A673 (cell line): ENCODE data around the gene USP9X.

Experiments
- CTCF ChIP-seq: fragments of 300-800, 200-600 bp; sonication (generic); conservative IDR thresholded peaks from 2 replicates; pipeline ENCODE4 v1.5.1; 2017; ENCODE audit warnings: low read depth, mild to moderate bottlenecking, antibody characterized with exemption, low read length, moderate library complexity, mixed read lengths
- EZH2 ChIP-seq: fragments of 200-600 bp; sonication (generic); IDR thresholded peaks from 2 replicates; pipeline ENCODE4 v1.6.1; 2017; ENCODE audit warnings: borderline replicate concordance, low read depth, mild to moderate bottlenecking, mixed read lengths, antibody characterized with exemption, low read length; ENCODE audit not compliant: poor library complexity, severe bottlenecking

GRCh38 chrX:41167888-41168287 is 82.6 kb downstream of the USP9X start:
- TF ChIP-seq CTCF (no peak), EZH2 (no peak)
